Endothelial cell of umbilical vein (primary cell): ENCODE results near the gene FMN2. TPM values are rescaled to one million over a fixed set of nuclear protein-coding genes. Genes with fewer than 3 reads are reported as not detected.

Experiments
- BruUV-seq: library from RNA; stranded (reverse); fragments of 400-500 nt; replicated peaks from 2 replicates; lab custom pipeline; 2021; lab: Mats Ljungman, UMichigan
- CTCF ChIA-PET: fragments of 300-600, 350-600 bp; sonication (Branson Sonifier 250); formaldehyde crosslinking; loops from one replicate; lab custom pipeline; 2021; ENCODE audit warnings: antibody characterized with exemption, inconsistent platforms; lab: Charles Lee
- POLR2A ChIA-PET: fragments of 300-600, 350-600 bp; sonication (Branson Sonifier 250); formaldehyde crosslinking; loops from one replicate; lab custom pipeline; 2021; ENCODE audit warnings: antibody characterized with exemption, inconsistent platforms; lab: Charles Lee
- DNase-seq: peaks from one replicate; pipeline ENCODE4 v3.0.0-alpha.2; 2011; ENCODE audit warnings: low read depth, low spot score
- FAIRE-seq: peaks from 2 replicates; lab custom pipeline; 2011; peaks lifted over from hg19 to GRCh38; lab: Jason Lieb, UNC
- H2AFZ ChIP-seq: 2 replicates; pipeline ENCODE4 v1.6.0; 2012; ENCODE audit warnings: low read depth, low read length, control low read depth, inconsistent platforms
- H3K27ac ChIP-seq: 2 replicates; pipeline ENCODE4 v1.5.1; 2011; ENCODE audit warnings: low read depth, mild to moderate bottlenecking, control low read depth, low read length, moderate library complexity; ENCODE audit not compliant: insufficient read depth
- H3K27me3 ChIP-seq, 2 experiments: 2 replicates each; pipeline versions ENCODE4 v1.6.0 to v1.6.1; 2011; ENCODE audit warnings: low read length in 2 of 2, mixed read lengths in 1 of 2; ENCODE audit not compliant: control insufficient read depth in 2 of 2, insufficient read depth in 2 of 2
- H3K36me3 ChIP-seq, 2 experiments: 2 replicates in 1 of 2; 3 replicates in 1 of 2; pipeline ENCODE4 v1.5.1; 2011; ENCODE audit warnings: low read length in 2 of 2, mild to moderate bottlenecking in 1 of 2, moderate library complexity in 1 of 2; ENCODE audit not compliant: control insufficient read depth in 2 of 2, insufficient read depth in 2 of 2; ENCODE audit errors: extremely low read depth in 1 of 2
- H3K4me1 ChIP-seq: 3 replicates; pipeline ENCODE4 v1.5.1; 2011; ENCODE audit warnings: mild to moderate bottlenecking, low read length; ENCODE audit not compliant: control insufficient read depth, insufficient read depth; ENCODE audit errors: extremely low read depth
- H3K4me2 ChIP-seq: 2 replicates; pipeline ENCODE4 v1.6.1; 2011; ENCODE audit warnings: low read length, control low read depth, mixed read lengths; ENCODE audit not compliant: insufficient read depth
- H3K4me3 ChIP-seq, 3 experiments: fragments of 200-600 bp in 1 of 3; sonication (generic), shearing (Covaris generic) in 1 of 3; replicated peaks in 1 of 3; 2 replicates each; pipeline ENCODE4 v1.5.1; 2011 to 2016; ENCODE audit warnings: control low read depth in 3 of 3, low read length in 3 of 3, mild to moderate bottlenecking in 2 of 3, inconsistent platforms in 1 of 3, low read depth in 1 of 3, moderate library complexity in 1 of 3; ENCODE audit not compliant: insufficient read depth in 1 of 3
- H3K79me2 ChIP-seq: 2 replicates; pipeline ENCODE4 v1.6.0; 2012; ENCODE audit warnings: low read length, inconsistent platforms; ENCODE audit not compliant: control insufficient read depth, insufficient read depth
- H3K9ac ChIP-seq: replicated peaks from 2 replicates; pipeline ENCODE3; 2011; ENCODE audit warnings: low read length, control low read depth; ENCODE audit not compliant: insufficient read depth; ENCODE audit errors: extremely low read depth
- H3K9me1 ChIP-seq: replicated peaks from 3 replicates; pipeline ENCODE4 v1.6.0; 2011; ENCODE audit warnings: mild to moderate bottlenecking, low read length; ENCODE audit not compliant: control insufficient read depth, insufficient read depth; ENCODE audit errors: extremely low read depth
- H3K9me3 ChIP-seq: replicated peaks from 2 replicates; pipeline ENCODE4 v1.5.1; 2012; ENCODE audit warnings: low read length, inconsistent platforms; ENCODE audit not compliant: control insufficient read depth, insufficient read depth
- H4K20me1 ChIP-seq: replicated peaks from 2 replicates; pipeline ENCODE3; 2011; ENCODE audit warnings: mild to moderate bottlenecking, low read length; ENCODE audit not compliant: control insufficient read depth, insufficient read depth; ENCODE audit errors: extremely low read depth
- EZH2 ChIP-seq: IDR thresholded peaks from 2 replicates; pipeline ENCODE4 v1.6.1; 2012; ENCODE audit warnings: borderline replicate concordance, low read depth, mild to moderate bottlenecking, moderate library complexity, low read length, inconsistent platforms; ENCODE audit not compliant: severe bottlenecking
- JUN ChIP-seq: IDR thresholded peaks from 2 replicates; pipeline ENCODE4 v1.6.1; 2011; ENCODE audit warnings: borderline replicate concordance, low read depth; ENCODE audit not compliant: insufficient read length, insufficient read depth
- POLR2A ChIP-seq: IDR thresholded peaks from 2 replicates; pipeline ENCODE4 v1.6.1; 2012; ENCODE audit warnings: low read depth, mild to moderate bottlenecking, control low read depth, low read length
- POLR2AphosphoS5 ChIP-seq: IDR thresholded peaks from 2 replicates; pipeline ENCODE4 v1.6.1; 2012; ENCODE audit warnings: low read depth, mild to moderate bottlenecking, control low read depth, low read length, moderate library complexity; ENCODE audit not compliant: insufficient read depth
- dilution Hi-C: fragments of 300-500 bp; cut with MboI; formaldehyde crosslinking; loops from one replicate; pipeline ENCODE4 v1.15.0; 2019; ENCODE audit warnings: low sequenced_read_pairs; ENCODE audit not compliant: extremely low pct_ligation_motif_present
- intact Hi-C: fragments of 100-400 bp; cut with micrococcal nuclease; formaldehyde crosslinking; loops from one replicate; pipeline ENCODE4 v1.10.0; 2022
- polyA plus RNA-seq, 4 experiments: library from polyadenylated mRNA; depleted of rRNA in 3 of 4; stranded (reverse) in 3 of 4; unstranded in 1 of 4; fragments of >200 nt; gene quantifications; 2 replicates each; pipeline versions ENCODE4 v1.2.1 to v1.2.3, GENCODE V29; 2011 to 2012; ENCODE audit warnings: missing spikeins in 1 of 4
- total RNA-seq: library from RNA; stranded (reverse); gene quantifications from 2 replicates; pipeline ENCODE4 v1.2.3, GENCODE V29; 2021

The FMN2 gene
- total and polyA plus RNA-seq, 2 donors (not counting 3 experiments of a cell fraction or from before 2014, with no cell fraction given), result not detected

DNA sequence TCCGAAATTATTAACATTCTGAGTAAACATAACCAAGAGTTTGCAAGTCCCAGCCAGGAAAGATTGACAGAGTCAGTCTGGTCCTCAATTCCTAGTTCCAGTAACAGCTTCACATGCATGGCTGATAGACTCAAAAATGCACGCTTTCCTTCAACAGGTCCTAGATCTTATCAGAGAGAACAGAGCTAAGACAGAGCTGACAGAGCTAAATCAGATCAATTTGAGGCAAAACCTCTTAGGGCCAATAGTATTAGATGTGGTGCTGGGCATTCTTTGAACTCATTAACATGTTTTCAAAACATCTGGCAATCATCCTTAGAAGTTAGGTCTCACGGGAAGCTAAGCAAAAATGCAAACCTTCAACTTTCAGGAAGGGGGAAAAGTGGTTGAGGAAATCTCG lies 406.2 kb downstream of the FMN2 start:
- H3K27ac ChIP-seq, result no peak overlapping the region
- H3K4me2 ChIP-seq, result no peak overlapping the region
- intact Hi-C loops (no loop called here), dilution Hi-C loops (no loop called here)
- peaks cover 2% of the 10 kb centered on the region for H3K9me3 ChIP-seq
- ChIA-PET POLR2A (no interaction called here), CTCF (no interaction called here)
- DNase-seq (no peak), FAIRE-seq (no peak)
- H3K79me2 ChIP-seq, result no peaks in the 10 kb centered on the region
- no TSS peak for BruUV-seq
- H4K20me1 ChIP-seq, result no peaks in the 10 kb centered on the region
- H3K27me3 ChIP-seq, result no peaks in the 10 kb centered on the region
- no peaks in the 10 kb centered on the region for H3K36me3 ChIP-seq
- no peak overlapping the region for H2AFZ ChIP-seq
- H3K4me1 ChIP-seq, result no peaks in the 10 kb centered on the region
- no peak overlapping the region for H3K4me3 ChIP-seq
- no peak overlapping the region for H3K9ac ChIP-seq
- no peaks in the 10 kb centered on the region for H3K9me1 ChIP-seq
- no peak for TF ChIP-seq POLR2AphosphoS5
- no peak for TF ChIP-seq JUN
- no peak for TF ChIP-seq POLR2A

DNA sequence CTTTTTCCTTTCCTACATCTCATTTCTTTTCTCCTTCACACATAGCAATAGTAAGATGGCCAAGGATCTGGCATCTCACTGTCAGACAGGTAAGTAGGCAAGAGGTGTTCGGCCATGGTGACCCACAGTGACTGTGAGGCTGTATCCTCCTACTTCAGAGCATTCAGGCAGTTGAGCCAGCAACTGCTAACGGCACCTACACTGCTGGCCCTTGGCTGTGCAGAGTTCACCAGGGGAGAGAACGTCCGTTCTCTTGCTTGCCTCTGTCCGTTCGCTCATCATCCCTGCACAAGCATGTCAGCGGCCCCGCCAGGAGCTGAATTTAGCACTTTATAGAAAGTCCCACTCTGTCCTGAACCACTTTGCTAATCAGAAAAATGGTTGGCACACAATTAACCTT lies 406.7 kb downstream of the FMN2 start:
- no peaks in the 10 kb centered on the region for H3K4me1 ChIP-seq
- DNase-seq, result no peak
- dilution Hi-C loops (no loop called here), intact Hi-C loops (no loop called here)
- no peak overlapping the region for H3K9ac ChIP-seq
- no peak overlapping the region for H3K4me2 ChIP-seq
- no peak for FAIRE-seq
- ChIA-PET CTCF (no interaction called here), POLR2A (no interaction called here)
- no peaks in the 10 kb centered on the region for H3K9me1 ChIP-seq
- H4K20me1 ChIP-seq, result no peaks in the 10 kb centered on the region
- BruUV-seq, result no TSS peak
- no peaks in the 10 kb centered on the region for H3K27me3 ChIP-seq
- no peak overlapping the region for H3K4me3 ChIP-seq
- no peak overlapping the region for H3K27ac ChIP-seq
- TF ChIP-seq JUN, result no peak
- no peak for TF ChIP-seq EZH2
- H2AFZ ChIP-seq, result no peak overlapping the region
- H3K36me3 ChIP-seq, result no peaks in the 10 kb centered on the region
- H3K9me3 ChIP-seq, result peaks cover 2% of the 10 kb centered on the region
- H3K79me2 ChIP-seq, result no peaks in the 10 kb centered on the region
